ENCODE results near the gene TAF1D.

GRCh38 chr11:93747122-93747521 is 5.8 kb upstream of the TAF1D start:
- TF ChIP-seq CTCF (IDR thresholded peaks at IDR 0.05; ENCODE audit: extremely low read depth in 1 of 2, insufficient read depth in 1 of 2, low read depth in 1 of 2, low read length in 2 of 2), result no peak
- no peak for TF ChIP-seq POLR2A (IDR thresholded peaks at IDR 0.05; ENCODE audit: low read depth, low read length)
- no peak for TF ChIP-seq EZH2 (IDR thresholded peaks at IDR 0.05; ENCODE audit: borderline replicate concordance, low read depth, low read length, severe bottlenecking)
- TF ChIP-seq POLR2AphosphoS5 (IDR thresholded peaks at IDR 0.05; ENCODE audit: insufficient read depth, low read depth, low read length), result no peak
- no peak for TF ChIP-seq MYC (IDR thresholded peaks at IDR 0.05; ENCODE audit: low read depth, low read length)
- TF ChIP-seq MAX (IDR thresholded peaks at IDR 0.05; ENCODE audit: insufficient read depth, insufficient read length), result no peak
- no peak for TF ChIP-seq GATA2 (IDR thresholded peaks at IDR 0.05; ENCODE audit: insufficient read depth, insufficient read length, low read depth, low read length)
- TF ChIP-seq JUN (IDR thresholded peaks at IDR 0.05; ENCODE audit: borderline replicate concordance, insufficient read depth, insufficient read length, low read depth), result no peak
